Measurements from ENCODE around the gene BCAM.

- TF ChIP-seq CTCF (IDR thresholded peaks at IDR 0.05) (no peak), POLR2A (IDR thresholded peaks at IDR 0.05) (no peak), POLR2AphosphoS5 (IDR thresholded peaks at IDR 0.05) (no peak)
Observed at GRCh38 chr19:44822177-44822576, 13.3 kb downstream of the BCAM start.

All from gastroesophageal sphincter (tissue), 3 donors.